ENCODE data around the gene CHRM5.
"Not testable (repeated sequence)": the region's sequence is repeated elsewhere in the genome, so short reads cannot be mapped to it uniquely, and the experiment has no call there.

CHRM5 gene

GRCh38 chr15:34038871-34039789 lies 70.8 kb downstream of the CHRM5 start, which contains the start of gene AVEN:
Gene AVEN, minus strand, starts transcription at chr15:34039204. Its CDS starts 158 bp downstream, at chr15:34039046.
- DNase-seq (ENCODE audit: low read depth in 2 of 2) = peak; percentile 30 to 55

- no peak for DNase-seq (ENCODE audit: low read depth in 2 of 2)
Observed at GRCh38 chr15:34039790-34040113, 71.5 kb downstream of the CHRM5 start.

- DNase-seq (ENCODE audit: low read depth in 2 of 2) = no peak
Observed at GRCh38 chr15:34043391-34043790, 75.1 kb downstream of the CHRM5 start.

GRCh38 chr15:34043813-34044212 lies 75.5 kb downstream of the CHRM5 start:
- no peak for DNase-seq (ENCODE audit: low read depth in 2 of 2)

GRCh38 chr15:34046471-34047145 lies 78.3 kb downstream of the CHRM5 start:
- DNase-seq (ENCODE audit: low read depth in 2 of 2) = no peak

- no peak for DNase-seq (ENCODE audit: low read depth in 2 of 2)
Observed at GRCh38 chr15:34047893-34048775, 79.8 kb downstream of the CHRM5 start.

- DNase-seq (ENCODE audit: low read depth in 2 of 2) = no peak
Observed at GRCh38 chr15:34049112-34049511, 80.8 kb downstream of the CHRM5 start.

GRCh38 chr15:34050385-34050784 lies 82.1 kb downstream of the CHRM5 start:
- DNase-seq (ENCODE audit: low read depth in 2 of 2) = not testable (repeated sequence)

- no peak for DNase-seq (ENCODE audit: low read depth in 2 of 2)
Observed at GRCh38 chr15:34054081-34054707, 85.9 kb downstream of the CHRM5 start.

GRCh38 chr15:34055868-34056595 lies 87.7 kb downstream of the CHRM5 start:
- DNase-seq (ENCODE audit: low read depth in 2 of 2) = no peak

- no peak for DNase-seq (ENCODE audit: low read depth in 2 of 2)
Observed at GRCh38 chr15:34056911-34057310, 88.6 kb downstream of the CHRM5 start.

GRCh38 chr15:34059476-34059875 lies 91.2 kb downstream of the CHRM5 start:
- DNase-seq (ENCODE audit: low read depth in 2 of 2) = no peak

GRCh38 chr15:34059946-34060345 lies 91.6 kb downstream of the CHRM5 start:
- no peak for DNase-seq (ENCODE audit: low read depth in 2 of 2)

- no peak for DNase-seq (ENCODE audit: low read depth in 2 of 2)
Observed at GRCh38 chr15:34064438-34064837, 96.1 kb downstream of the CHRM5 start.

GRCh38 chr15:34065261-34065660 lies 97.0 kb downstream of the CHRM5 start:
- DNase-seq (ENCODE audit: low read depth in 2 of 2) = no peak

- DNase-seq (ENCODE audit: low read depth in 2 of 2) = no peak
Observed at GRCh38 chr15:34065941-34066340, 97.6 kb downstream of the CHRM5 start.

- no peak for DNase-seq (ENCODE audit: low read depth in 2 of 2)
Observed at GRCh38 chr15:34070003-34070402, 101.7 kb downstream of the CHRM5 start.

GRCh38 chr15:34076785-34077184 lies 108.5 kb downstream of the CHRM5 start:
- no peak for DNase-seq (ENCODE audit: low read depth in 2 of 2)

- no peak for DNase-seq (ENCODE audit: low read depth in 2 of 2)
Observed at GRCh38 chr15:34078900-34079299, 110.6 kb downstream of the CHRM5 start.

- DNase-seq (ENCODE audit: low read depth in 2 of 2) = no peak
Observed at GRCh38 chr15:34079904-34080303, 111.6 kb downstream of the CHRM5 start.

- no peak for DNase-seq (ENCODE audit: low read depth in 2 of 2)
Observed at GRCh38 chr15:34084086-34084485, 115.8 kb downstream of the CHRM5 start.
